Renal cortical epithelial cell (primary cell): ENCODE measurements around the gene GPR101. TPM values are rescaled to one million over a fixed set of nuclear protein-coding genes. Genes with fewer than 3 reads are reported as not detected.

ENCODE experiments used
- DNase-seq: peaks from one replicate; pipeline ENCODE4 v3.0.0-alpha.2; 2011; ENCODE audit warnings: low read depth
- total RNA-seq: library from RNA; depleted of rRNA; stranded (reverse); fragments of >200 nt; gene quantifications from 2 replicates; pipeline ENCODE4 v1.2.3, GENCODE V29; 2014

The GPR101 gene, protein sequence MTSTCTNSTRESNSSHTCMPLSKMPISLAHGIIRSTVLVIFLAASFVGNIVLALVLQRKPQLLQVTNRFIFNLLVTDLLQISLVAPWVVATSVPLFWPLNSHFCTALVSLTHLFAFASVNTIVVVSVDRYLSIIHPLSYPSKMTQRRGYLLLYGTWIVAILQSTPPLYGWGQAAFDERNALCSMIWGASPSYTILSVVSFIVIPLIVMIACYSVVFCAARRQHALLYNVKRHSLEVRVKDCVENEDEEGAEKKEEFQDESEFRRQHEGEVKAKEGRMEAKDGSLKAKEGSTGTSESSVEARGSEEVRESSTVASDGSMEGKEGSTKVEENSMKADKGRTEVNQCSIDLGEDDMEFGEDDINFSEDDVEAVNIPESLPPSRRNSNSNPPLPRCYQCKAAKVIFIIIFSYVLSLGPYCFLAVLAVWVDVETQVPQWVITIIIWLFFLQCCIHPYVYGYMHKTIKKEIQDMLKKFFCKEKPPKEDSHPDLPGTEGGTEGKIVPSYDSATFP
- total RNA-seq = not detected in 2 replicates

DNA sequence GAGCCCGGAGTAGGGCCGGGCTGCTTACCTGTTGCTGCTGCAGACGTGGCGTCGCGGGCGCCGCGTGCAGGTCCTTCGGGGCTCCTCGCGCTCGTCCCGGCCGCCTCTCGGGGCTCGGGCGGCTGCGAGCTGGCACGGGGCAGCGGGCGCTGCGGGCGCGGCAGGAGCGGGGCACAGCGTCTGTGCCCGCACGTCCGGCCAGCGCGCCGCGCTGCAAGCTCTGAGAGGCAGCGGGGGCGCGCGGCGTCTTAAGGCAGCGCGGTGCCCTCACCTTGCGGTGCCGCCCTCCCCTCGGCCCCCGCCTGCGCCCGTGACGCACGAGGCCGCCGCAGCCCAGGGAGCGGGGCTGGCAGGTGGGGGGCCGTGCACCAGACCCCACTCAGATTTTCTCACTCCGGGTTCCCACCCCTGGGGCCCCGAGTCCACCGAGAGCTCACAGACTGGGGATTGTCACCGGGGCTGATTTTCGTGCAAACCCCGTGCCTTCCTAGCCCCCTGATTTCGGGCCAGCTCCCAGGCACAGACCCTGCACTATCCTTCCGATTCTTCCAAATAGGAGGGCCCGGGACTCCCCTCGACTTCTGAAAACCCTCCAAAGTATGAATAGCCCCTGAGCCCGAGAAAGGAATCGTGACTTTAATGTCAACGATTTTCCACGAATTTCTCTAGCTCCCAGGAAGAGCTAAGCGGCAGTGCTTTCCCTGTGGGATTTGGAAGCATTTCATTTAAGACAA is at the start of gene GPR101:
Gene GPR101 (minus strand): TSS at position 222 of the 734 bp plus-strand sequence. CDS start 2,321 bp downstream, outside the sequence.
- no peak for DNase-seq

DNA sequence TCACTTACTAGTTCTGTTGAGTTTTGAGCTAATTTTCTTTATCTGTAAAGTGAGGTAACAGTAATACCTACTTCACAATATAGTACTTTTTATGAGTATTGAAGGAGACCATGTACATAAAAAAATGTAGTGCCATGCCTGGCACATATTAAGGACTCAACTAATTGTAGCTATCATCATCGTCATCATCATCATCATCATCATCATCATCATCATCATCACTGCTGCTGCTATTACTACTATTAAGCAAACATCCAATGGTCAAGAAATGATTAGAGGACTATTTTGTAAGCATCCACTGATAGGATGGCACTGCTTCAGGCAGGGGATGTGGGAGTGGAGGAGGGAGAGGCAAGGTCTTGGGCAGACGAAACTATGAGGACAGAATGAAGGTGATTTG is 47.4 kb upstream of the GPR101 start:
- no peak for DNase-seq

DNA sequence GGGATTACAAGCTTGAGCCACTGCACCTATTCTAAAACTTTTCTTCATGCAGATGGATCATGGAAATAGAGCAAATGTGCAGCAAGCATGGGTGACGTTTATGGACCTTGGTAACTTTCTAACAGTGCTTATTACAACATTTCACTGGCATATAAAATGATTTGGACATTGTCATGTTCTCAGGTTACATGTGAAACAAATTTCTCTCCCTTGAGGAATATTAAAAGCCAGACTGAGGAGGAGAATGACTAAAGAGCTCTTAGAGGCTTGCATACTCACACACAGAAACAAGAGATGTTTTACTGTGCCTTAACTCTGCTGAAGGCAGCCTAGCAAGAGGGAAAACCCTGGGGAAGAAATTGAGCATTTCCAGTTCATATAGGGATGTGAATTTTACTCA is 38.6 kb upstream of the GPR101 start:
- no peak for DNase-seq

DNA sequence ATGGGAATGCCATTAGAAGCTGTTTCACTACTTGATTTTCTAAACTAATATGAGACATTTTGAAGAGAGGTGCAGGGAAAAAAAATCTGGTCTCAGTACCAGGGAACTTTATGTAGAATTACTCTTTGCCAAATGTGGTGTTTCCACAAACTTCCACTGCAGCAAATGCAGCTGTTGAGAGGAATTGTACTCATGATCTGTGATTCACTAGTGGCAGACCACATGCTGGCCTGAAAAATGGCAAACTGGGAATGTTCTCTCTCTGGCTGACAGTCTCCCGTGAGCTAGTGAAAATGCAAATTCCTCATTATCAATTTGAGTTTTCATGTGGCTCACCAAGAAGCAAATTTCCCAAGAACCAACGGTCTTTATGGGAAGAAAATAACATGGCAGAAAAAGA is 37.8 kb upstream of the GPR101 start:
- no peak for DNase-seq

DNA sequence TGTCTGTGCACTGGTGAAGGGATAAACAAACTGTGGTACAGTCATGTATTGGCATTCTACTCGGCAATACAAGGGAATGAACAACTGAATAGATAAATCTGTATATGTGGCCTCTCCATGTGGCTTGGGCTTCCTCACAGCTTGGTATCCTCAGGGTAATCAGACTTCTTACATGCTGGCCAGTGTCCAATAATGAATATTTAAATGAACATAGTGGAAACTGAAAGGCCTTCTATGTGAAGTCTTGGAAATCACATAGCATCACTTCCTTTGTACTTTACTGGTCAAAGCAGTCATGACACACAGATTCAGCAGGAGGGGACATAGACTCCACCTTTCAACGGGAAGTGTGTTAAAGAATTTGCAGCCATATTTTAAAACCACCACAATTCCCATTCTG is 33.4 kb upstream of the GPR101 start:
- no peak for DNase-seq

DNA sequence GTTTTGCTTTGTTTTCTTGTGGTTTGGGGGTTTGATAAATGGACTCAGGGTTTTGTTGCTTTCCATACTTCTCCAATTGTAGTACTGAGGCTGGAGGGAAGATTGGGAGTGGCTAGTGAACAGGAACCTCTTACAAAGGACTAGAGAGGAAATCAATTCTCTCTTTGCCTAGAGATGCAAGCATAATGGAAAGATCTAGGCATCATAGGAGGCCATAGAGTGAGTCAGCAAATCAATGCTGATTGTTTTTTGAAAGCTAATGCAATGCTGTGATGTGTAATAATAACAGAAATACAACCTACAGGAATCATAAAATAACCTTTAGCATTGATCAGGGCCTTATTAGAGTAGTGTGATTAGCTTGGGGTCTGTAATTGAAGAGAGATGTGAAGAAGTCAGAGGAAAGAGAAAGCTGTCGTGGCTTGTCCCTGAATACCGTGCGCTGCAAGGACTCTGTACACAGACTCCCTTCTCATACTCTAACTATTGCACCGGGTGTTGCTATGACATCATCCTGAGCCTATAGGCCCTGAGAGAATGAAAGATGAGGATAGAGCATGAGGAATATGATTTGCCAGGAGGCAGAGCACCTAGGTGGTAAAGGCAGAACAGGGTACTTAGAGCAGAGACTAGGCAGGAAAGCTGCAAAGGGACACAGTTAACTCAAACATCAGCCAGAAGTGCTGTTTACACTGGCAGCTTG is 29.3 kb upstream of the GPR101 start:
- no peak for DNase-seq

DNA sequence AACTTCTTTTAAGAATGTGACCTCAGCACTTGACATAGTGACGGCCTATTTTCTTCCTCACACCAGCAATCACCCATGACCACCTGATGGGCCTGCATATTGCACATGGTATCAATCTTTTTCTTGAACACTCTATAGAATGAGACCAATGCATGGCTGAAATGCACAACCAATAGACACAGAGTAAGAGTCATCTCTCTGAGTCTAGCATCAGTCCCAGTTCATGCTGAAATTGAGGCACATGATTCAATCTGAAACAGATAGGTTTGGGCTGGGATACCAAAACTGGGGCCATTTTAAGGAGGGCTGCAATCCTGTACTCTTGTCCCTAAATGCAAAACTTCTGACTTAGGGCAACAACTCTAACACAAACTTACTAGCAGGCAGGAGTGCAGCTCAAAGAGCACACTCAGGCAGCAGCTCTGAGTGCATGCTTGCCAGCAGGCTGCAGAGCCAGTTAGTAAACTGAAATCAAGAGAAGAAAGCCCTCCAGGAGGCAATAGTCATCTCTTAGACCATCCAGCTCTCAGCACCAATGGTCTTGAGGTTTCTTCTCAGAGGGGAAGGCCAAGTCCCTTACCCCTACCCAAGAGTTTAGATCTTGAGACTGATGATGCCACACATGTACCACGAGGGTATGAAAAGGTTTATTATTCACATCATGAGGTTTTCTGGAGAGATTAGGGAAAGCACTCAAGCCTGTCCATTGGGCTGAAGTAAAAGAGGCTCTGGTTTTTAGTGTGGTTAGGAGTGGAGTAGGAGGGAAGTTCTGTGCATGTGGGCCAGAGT is 24.7 kb upstream of the GPR101 start:
- no peak for DNase-seq

DNA sequence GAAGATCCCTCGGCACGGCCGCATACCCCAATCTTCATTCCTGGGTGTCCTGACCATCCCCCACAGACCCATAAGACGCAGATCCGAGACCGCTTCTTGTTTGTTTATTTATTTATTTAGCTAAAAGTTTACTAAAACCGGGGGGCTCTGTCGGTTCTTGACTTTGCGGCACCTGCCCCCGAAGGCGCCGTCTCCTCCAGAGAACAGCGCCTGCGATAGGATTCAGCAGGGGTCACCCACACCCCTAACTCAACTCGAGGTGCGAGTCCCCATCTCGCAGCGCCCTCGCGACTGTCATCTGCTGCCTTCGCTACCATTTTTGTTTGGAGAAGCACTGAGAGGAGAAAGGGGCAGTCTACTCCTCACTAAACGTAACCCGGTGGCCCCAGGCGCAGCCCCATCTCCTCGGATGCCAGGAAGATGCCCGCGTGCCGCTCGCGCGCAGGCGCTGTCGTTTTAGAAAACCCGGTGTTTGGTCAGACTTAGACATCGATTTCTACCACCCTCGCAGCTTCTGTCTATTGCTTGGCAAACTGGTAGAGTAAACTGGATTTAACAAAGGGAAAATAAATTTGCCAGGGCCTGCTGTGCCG is 18.9 kb upstream of the GPR101 start:
- no peak for DNase-seq

DNA sequence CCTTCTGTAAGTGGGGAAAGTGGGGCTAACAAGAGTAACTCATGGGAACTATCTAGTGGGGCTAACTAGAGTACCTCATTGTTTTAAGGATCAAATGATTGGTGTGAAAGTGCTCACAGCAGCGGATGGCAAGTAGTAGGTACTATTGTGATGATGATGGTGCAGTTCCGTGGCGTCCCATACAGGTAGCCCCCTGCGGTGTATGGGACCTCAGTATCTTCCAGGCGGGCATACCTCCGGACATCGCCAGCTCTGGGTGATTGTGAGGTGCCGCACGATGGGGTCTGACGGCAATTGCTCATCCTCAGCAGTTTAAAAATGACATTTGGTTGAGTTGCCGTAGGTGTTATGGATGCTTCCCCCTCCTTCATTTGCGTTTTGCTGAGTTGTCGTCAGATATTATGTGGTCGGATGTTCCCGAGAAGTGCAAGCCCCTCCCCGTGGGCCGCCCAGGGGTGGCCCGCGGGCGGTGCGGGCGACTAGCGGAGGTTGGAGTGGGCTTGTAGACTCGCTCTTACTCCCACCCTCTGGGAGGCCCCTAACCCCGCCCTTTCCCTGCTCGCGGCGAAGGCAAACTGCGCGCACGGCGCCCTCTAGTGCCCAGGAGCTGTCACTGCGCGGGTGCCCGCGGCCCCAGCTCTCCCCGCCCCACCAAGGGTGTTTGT is 18.3 kb upstream of the GPR101 start:
- DNase-seq = peak; percentile 2

DNA sequence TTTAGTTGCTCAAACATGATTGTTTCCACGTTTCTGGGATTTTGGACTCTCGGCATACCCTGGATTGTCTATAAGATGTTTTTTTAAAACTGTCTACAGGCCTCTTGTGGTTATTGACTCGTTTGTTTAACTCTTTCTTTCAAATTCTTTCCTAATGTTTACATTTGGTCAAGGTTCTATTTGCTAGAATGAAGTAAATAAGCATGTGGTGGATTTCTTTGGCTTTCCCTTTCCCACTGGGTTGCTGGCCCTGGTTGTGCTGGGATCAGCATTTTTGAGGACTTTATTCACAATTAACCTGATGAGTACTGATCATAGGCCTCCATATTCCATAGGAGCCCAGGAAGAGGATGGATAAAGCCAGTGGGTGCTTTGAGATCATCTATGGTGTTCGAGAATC is 11.1 kb upstream of the GPR101 start:
- no peak for DNase-seq

DNA sequence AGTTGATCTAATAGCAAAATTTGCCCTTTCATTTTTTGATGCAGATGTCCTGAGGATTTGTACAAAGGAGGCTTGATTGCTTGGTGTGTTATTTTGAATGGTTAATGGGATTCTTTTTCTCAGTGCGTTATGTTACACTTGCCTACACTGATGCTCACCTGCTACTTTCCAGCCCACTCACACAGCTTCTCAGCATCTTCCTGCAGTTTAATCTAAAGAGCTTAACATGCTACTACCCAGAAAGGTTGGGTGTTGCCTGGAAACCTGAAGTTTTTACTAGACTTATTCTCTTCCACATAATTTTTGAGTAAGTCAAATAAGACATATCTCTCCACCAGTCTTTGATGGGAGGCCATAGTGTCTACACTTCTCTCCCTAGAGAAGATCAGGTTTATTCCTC is 9.9 kb upstream of the GPR101 start:
- DNase-seq = no peak

DNA sequence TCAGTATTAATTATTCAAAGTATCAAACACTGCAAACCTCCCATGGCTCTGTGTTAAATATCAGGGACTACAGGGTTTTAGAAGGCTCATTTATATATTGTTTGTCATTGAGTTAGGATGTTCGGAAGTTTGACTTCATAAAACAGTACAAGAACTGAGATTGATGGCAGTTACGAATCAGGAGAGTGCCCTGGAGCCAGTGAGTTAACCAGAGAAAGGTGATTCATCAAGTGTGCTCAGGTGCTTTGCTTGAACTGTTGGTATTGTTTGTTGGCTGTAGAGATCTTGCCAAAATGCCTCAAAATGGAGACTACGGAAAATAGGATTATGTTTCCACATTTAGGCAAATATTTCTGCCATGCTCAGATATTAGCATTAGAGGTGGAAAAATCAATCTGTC is 7.5 kb upstream of the GPR101 start:
- DNase-seq = no peak

DNA sequence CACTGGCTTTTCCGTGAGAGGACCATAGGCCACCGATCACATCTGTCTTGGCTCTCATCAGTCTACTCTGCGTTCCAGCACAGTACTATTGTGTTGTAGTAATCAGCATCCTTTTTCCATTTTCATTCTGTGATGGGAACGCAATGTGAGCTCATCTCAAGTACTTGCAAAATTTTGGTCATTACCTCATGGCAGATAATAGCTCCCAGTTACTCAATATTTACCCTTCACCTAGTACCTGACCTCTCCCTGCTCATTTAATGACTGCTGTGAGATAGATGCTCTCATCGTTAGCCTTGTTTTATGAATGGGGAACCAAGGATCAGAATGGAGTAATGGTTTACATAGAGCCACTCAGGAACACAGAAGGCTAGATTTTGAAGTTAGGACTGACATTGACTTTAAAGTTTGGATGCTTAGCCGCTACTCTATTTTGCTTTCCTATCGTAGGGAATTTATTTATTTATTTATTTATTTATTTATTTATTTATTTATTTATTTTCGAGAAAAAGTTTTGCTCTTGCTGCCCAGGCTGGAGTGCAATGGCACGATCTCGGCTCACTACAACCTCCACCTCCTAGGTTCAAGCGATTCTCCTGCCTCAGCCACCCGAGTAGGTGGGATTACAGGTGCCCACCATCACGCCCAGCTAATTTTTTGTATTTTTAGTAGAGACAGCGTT is 6.5 kb upstream of the GPR101 start:
- no peak for DNase-seq

DNA sequence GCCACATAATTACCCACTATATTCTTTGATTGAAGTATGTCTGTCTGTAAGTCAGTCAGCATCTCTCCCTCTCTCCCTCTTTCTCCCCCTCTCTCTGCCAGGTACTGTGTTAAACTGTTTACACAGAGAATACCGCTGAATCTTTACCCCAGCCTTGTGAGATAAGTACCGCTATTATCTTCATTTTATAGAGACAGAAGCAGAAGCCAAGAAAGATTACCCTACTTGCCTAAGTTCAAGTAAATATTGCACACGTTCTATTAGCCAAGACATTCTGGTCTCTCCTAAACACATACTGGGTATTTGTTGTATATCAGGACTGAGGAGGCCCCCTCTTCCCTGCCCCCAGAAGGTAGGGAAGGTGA is 695 bp upstream of the GPR101 start:
- DNase-seq = no peak

DNA sequence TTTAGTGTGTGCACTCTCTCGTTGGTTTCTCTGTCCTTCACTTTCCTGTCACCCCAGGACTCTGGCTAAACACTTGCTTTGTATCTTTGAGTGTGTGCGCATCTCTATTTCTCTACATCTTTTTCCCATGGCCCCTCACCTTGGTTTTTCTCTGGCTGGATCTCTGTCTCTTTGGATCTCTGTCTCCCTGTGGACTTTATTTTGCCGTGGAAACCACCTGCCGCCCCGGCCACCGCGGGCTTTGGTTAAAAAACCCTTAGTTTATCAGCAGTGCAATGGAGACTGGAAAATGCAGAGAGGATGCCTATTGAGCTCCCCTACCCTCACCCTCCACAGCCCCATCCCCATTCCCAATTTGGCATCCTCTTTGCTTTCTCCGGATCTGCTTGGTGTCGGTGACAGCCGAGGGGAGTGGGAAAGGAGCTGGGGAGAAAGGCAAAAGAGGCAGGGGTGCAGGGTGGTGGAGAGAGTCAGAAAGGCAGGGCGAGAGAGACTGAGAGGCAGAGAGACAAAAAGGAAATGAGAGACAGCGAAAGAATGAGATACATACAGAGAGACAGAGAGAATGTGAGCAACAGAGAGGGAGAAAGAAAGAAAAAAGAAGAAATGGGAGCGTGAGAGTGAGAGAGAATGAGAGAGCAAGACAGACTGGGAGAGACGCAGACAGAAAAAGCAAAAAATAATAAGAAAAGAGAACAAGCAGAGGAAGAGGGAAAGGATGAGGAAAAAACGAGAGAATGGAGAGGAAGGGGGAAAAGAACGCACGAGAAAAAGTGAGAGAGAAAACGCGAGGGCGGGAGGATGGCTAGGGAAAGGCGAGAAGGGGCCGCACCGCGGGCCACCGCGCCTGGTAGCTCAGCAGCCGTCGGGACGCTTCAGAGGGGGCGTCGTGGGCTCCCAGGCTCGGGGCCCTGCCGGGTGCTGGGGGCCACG is 688 bp downstream of the GPR101 start:
- no peak for DNase-seq

DNA sequence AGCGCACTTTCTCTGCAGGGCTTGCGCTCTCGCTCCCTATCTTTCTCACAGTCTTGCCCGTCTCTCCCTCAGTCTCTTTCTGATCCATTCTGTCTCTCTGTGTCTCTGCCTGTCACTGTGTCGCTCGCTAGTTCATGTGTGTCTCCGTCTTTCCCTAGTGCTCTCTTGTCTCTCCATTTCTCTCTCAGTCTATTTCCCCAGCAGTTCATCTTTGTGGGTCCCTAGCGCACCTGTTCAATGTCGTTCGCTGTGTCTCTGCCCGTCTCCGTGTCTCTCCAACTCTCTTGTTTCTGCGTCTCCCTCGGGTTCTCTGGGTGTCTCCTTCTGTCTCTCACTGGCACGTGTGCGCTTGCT is 1.5 kb downstream of the GPR101 start:
- DNase-seq = no peak

DNA sequence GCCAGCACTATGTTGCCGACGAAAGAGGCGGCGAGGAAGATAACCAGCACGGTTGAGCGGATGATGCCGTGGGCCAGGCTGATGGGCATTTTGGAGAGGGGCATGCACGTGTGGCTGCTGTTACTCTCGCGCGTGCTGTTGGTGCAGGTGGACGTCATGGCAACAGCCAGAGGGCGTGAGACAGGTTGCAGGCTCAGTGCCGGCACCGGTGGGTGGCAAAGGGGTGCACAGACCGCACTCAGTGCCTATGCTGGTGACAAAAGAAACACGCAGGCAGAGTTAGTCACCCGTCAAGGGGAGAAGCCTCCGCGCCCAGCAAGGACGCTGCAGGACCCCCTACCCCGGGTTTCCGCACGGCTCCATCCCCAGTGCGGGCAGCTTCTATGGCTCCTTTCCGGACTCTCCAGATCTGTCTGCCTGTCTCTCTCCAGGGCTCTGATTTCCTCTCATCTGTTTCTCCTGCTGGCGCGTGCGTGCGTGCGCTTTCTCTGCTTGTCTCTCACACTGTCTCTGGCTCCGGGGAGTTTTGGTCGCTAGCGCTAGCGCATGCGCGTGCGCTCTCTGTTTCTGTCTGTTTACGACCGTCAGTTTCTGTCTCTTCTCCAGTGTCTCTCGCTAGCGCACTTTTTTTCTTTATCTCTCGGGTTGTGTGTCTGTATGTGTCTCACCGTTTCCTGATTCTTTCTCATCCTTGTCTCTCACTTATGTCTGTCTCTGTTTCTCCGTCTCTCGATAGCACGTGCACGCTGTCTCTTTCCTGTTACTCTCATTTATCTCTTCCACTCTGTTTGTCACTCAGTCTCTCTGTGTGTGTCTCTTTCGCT is 2.1 kb downstream of the GPR101 start:
- DNase-seq = peak; percentile 0

DNA sequence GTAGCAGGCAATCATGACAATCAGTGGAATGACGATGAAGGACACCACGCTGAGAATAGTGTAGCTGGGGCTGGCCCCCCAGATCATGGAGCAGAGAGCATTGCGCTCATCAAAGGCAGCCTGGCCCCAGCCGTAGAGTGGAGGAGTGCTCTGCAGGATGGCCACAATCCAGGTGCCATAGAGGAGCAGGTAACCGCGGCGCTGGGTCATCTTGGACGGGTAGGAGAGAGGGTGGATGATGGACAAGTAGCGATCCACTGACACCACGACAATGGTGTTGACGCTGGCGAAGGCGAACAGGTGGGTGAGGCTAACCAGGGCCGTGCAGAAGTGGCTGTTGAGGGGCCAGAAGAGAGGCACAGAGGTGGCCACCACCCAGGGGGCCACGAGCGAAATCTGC is 2.8 kb downstream of the GPR101 start:
- DNase-seq = no peak
